IMR-90 (cell line): ENCODE results near the gene SYCP3. TPM values are rescaled to one million over a fixed set of nuclear protein-coding genes. Genes with fewer than 3 reads are reported as not detected.
"Not testable (repeated sequence)": the region's sequence is repeated elsewhere in the genome, so short reads cannot be mapped to it uniquely, and the experiment has no call there.

Experiments used
- ATAC-seq: fragments of 200-7000 bp; cut with Tn5 transposase; 2 replicates; pipeline ENCODE4 v1.9.1; 2020; ENCODE audit warnings: low read depth, mild to moderate bottlenecking, moderate library complexity
- BruUV-seq: library from RNA; stranded (reverse); fragments of 400-500 nt; replicated peaks from 2 replicates; lab custom pipeline; 2021; lab: Mats Ljungman, UMichigan
- CTCF ChIA-PET: fragments of 300-600 bp; formaldehyde crosslinking; extraction: SDS; loops from one replicate; lab custom pipeline; 2021; ENCODE audit warnings: antibody characterized with exemption; lab: Yijun Ruan, JAX
- POLR2A ChIA-PET: fragments of 300-600 bp; sonication (Branson Sonifier 250); formaldehyde crosslinking; loops from one replicate; lab custom pipeline; 2022; ENCODE audit warnings: antibody characterized with exemption; ENCODE audit not compliant: unreplicated experiment; lab: Charles Lee
- DNase-seq: peaks from one replicate; pipeline ENCODE4 v3.0.0; 2013
- H2AFZ ChIP-seq: replicated peaks from 2 replicates; pipeline ENCODE3; 2013; ENCODE audit warnings: low read length, mild to moderate bottlenecking; ENCODE audit not compliant: poor library complexity
- H2AK5ac ChIP-seq: 2 replicates; pipeline ENCODE4 v1.6.1; 2013; ENCODE audit warnings: low read depth, low read length, inconsistent platforms
- H2AK9ac ChIP-seq: replicated peaks from 2 replicates; pipeline ENCODE3; 2013; ENCODE audit warnings: mild to moderate bottlenecking, low read depth, low read length, moderate library complexity; ENCODE audit not compliant: poor library complexity
- H2BK120ac ChIP-seq: 2 replicates; pipeline ENCODE4 v1.6.1; 2013; ENCODE audit warnings: low read depth, low read length, inconsistent platforms
- H2BK15ac ChIP-seq: 3 replicates; pipeline ENCODE4 v1.6.1; 2013; ENCODE audit warnings: low read depth, low read length, inconsistent platforms
- H2BK20ac ChIP-seq: 2 replicates; pipeline ENCODE4 v1.6.1; 2013; ENCODE audit warnings: low read depth, mild to moderate bottlenecking, inconsistent platforms, low read length, moderate library complexity
- H2BK5ac ChIP-seq: 2 replicates; pipeline ENCODE4 v1.6.1; 2013; ENCODE audit warnings: mild to moderate bottlenecking, low read depth, low read length, inconsistent platforms; ENCODE audit not compliant: poor library complexity, severe bottlenecking
- H3K14ac ChIP-seq: replicated peaks from 2 replicates; pipeline ENCODE4 v1.6.1; 2013; ENCODE audit warnings: low read depth, low read length, inconsistent platforms
- H3K18ac ChIP-seq: 2 replicates; pipeline ENCODE4 v1.6.1; 2013; ENCODE audit warnings: low read depth, low read length, control low read depth
- H3K23ac ChIP-seq: 2 replicates; pipeline ENCODE4 v1.6.1; 2013; ENCODE audit warnings: low read depth, low read length, inconsistent platforms
- H3K27ac ChIP-seq: 2 replicates; pipeline ENCODE4 v1.5.1; 2013; ENCODE audit warnings: mild to moderate bottlenecking, control low read depth, low read length; ENCODE audit not compliant: insufficient read depth
- H3K27me3 ChIP-seq: 2 replicates; pipeline ENCODE4 v1.6.1; 2013; ENCODE audit warnings: low read length; ENCODE audit not compliant: control insufficient read depth, insufficient read depth
- H3K36me3 ChIP-seq: 2 replicates; pipeline ENCODE4 v1.6.1; 2013; ENCODE audit warnings: low read length, mixed read lengths; ENCODE audit not compliant: control insufficient read depth, insufficient read depth
- H3K4ac ChIP-seq: 2 replicates; pipeline ENCODE4 v1.6.1; 2013; ENCODE audit warnings: low read depth, low read length, inconsistent platforms
- H3K4me1 ChIP-seq: 2 replicates; pipeline ENCODE4 v1.6.1; 2013; ENCODE audit warnings: low read length, mixed read lengths; ENCODE audit not compliant: control insufficient read depth, insufficient read depth
- H3K4me2 ChIP-seq: 2 replicates; pipeline ENCODE4 v1.6.1; 2013; ENCODE audit warnings: low read depth, mild to moderate bottlenecking, control low read depth, low read length, moderate library complexity
- H3K4me3 ChIP-seq: 2 replicates; pipeline ENCODE4 v1.5.1; 2013; ENCODE audit warnings: low read depth, mild to moderate bottlenecking, control low read depth, low read length, moderate library complexity; ENCODE audit not compliant: insufficient read depth
- H3K56ac ChIP-seq: 2 replicates; pipeline ENCODE4 v1.6.1; 2013; ENCODE audit warnings: low read length, inconsistent platforms; ENCODE audit not compliant: insufficient read depth; ENCODE audit errors: extremely low read depth
- H3K79me1 ChIP-seq, 2 experiments: 2 replicates each; pipeline ENCODE4 v1.6.1; 2013; ENCODE audit warnings: low read length in 2 of 2, inconsistent platforms in 1 of 2, low read depth in 1 of 2
- H3K9ac ChIP-seq: 2 replicates; pipeline ENCODE4 v1.6.1; 2013; ENCODE audit warnings: low read depth, low read length, control low read depth
- H3K9me1 ChIP-seq: 2 replicates; pipeline ENCODE4 v1.6.1; 2013; ENCODE audit warnings: low read length, inconsistent platforms; ENCODE audit not compliant: insufficient read depth
- H3K9me3 ChIP-seq: 2 replicates; pipeline ENCODE4 v1.6.1; 2013; ENCODE audit warnings: low read length; ENCODE audit not compliant: control insufficient read depth, insufficient read depth
- H4K20me1 ChIP-seq: 2 replicates; pipeline ENCODE4 v1.6.1; 2013; ENCODE audit warnings: low read length, inconsistent platforms; ENCODE audit not compliant: insufficient read depth
- H4K5ac ChIP-seq: 2 replicates; pipeline ENCODE4 v1.6.1; 2013; ENCODE audit warnings: mild to moderate bottlenecking, low read depth, low read length, control low read depth
- H4K8ac ChIP-seq, 2 experiments: 2 replicates each; pipeline ENCODE4 v1.6.1; 2013; ENCODE audit warnings: low read depth in 2 of 2, low read length in 2 of 2, control low read depth in 1 of 2, inconsistent platforms in 1 of 2
- H4K91ac ChIP-seq: 2 replicates; pipeline ENCODE4 v1.6.1; 2013; ENCODE audit warnings: low read depth, low read length, inconsistent platforms; ENCODE audit not compliant: insufficient read depth
- CHD1 ChIP-seq: IDR thresholded peaks from 2 replicates; pipeline ENCODE4 v1.6.1; 2012; ENCODE audit warnings: low read depth, low read length, improper control_type of control experiment
- MAFK ChIP-seq: IDR thresholded peaks from 2 replicates; pipeline ENCODE4 v1.6.1; 2012; ENCODE audit warnings: low read depth, low read length, improper control_type of control experiment
- NFE2L2 ChIP-seq: fragments of 150-350 bp; IDR thresholded peaks from 2 replicates; pipeline ENCODE4 v1.6.1; 2016; ENCODE audit warnings: low read depth, mild to moderate bottlenecking, low read length
- USF2 ChIP-seq: fragments of 150-350 bp; IDR thresholded peaks from 2 replicates; pipeline ENCODE4 v1.6.1; 2017; ENCODE audit warnings: mild to moderate bottlenecking, antibody characterized with exemption, low read length, low read depth
- WGBS, 2 experiments: methylation state at CpG; one replicate each; pipeline versions ENCODE4 v1.1.5 to v1.1.7; 2013; ENCODE audit warnings: missing lambda C conversion rate in 2 of 2; ENCODE audit not compliant: insufficient read length in 1 of 2; ENCODE audit errors: extremely low coverage in 2 of 2; 5-methylcytosine and 5-hydroxymethylcytosine counted together
- dilution Hi-C: fragments of 300-500 bp; cut with HindIII; formaldehyde crosslinking; loops from one replicate; pipeline ENCODE4 v1.14.3; 2018; ENCODE audit warnings: low sequenced_read_pairs; ENCODE audit not compliant: unreplicated experiment
- in situ Hi-C: fragments of 300-500 bp; cut with MboI; formaldehyde crosslinking; loops from 3 replicates; pipeline ENCODE4 v1.14.3; 2019; ENCODE audit warnings: low sequenced_read_pairs, inconsistent platforms, mixed read lengths
- intact Hi-C: fragments of 100-400 bp; cut with micrococcal nuclease; formaldehyde crosslinking; loops from 2 replicates; pipeline ENCODE4 v1.10.0; 2022
- polyA plus RNA-seq, 3 experiments: library from polyadenylated mRNA; depleted of rRNA; stranded (reverse); fragments of >200 nt; gene quantifications; 2 replicates each; pipeline ENCODE4 v1.2.3, GENCODE V29; 2012; ENCODE audit warnings: low replicate concordance in 1 of 3
- total RNA-seq: library from RNA; depleted of rRNA; stranded (reverse); fragments of >200 nt; gene quantifications from 2 replicates; pipeline ENCODE4 v1.2.3, GENCODE V29; 2012

SYCP3 gene
- total and polyA plus RNA-seq, 2 of the 4 experiments (the other 2 are of a cell fraction), result 0.07 TPM; not detected in 1

GRCh38 chr12:101685092-101685491 is 54.2 kb downstream of the SYCP3 start:
- BruUV-seq, result no TSS peak
- no peaks in the 10 kb centered on the region for H3K9me1 ChIP-seq
- H3K23ac ChIP-seq, result no peak overlapping the region
- H2AFZ ChIP-seq, result no peak overlapping the region
- dilution Hi-C loops (no loop called here), intact Hi-C loops (no loop called here), in situ Hi-C loops (no loop called here)
- no peaks in the 10 kb centered on the region for H3K36me3 ChIP-seq
- no peak overlapping the region for H3K27ac ChIP-seq
- no peak overlapping the region for H2AK5ac ChIP-seq
- no peak overlapping the region for H2BK5ac ChIP-seq
- H4K91ac ChIP-seq, result no peak overlapping the region
- no peak overlapping the region for H4K8ac ChIP-seq
- H3K14ac ChIP-seq, result no peak overlapping the region
- peaks cover 1% of the 10 kb centered on the region; the same call in 1 of the 2 replicates for H3K27me3 ChIP-seq
- no peak overlapping the region for H2AK9ac ChIP-seq
- no peak overlapping the region for H2BK120ac ChIP-seq
- no peak overlapping the region for H3K4me2 ChIP-seq
- no peak overlapping the region for H3K18ac ChIP-seq
- WGBS, 2 experiments, result no CpG with 5 or more reads among the region's 1 CpG
- H2BK15ac ChIP-seq, result no peak overlapping the region
- no peaks in the 10 kb centered on the region for H3K79me1 ChIP-seq
- no peak for TF ChIP-seq USF2
- no peak for TF ChIP-seq CHD1
- TF ChIP-seq NFE2L2, result no peak
- TF ChIP-seq MAFK, result no peak
- no peaks in the 10 kb centered on the region for H3K9me3 ChIP-seq
- H3K56ac ChIP-seq, result no peak overlapping the region
- ChIA-PET CTCF (no interaction called here), POLR2A (no interaction called here)
- H3K4me1 ChIP-seq, result no peaks in the 10 kb centered on the region
- no peak overlapping the region for H3K4ac ChIP-seq
- no peaks in the 10 kb centered on the region for H4K20me1 ChIP-seq
- no peak overlapping the region for H4K5ac ChIP-seq
- H3K9ac ChIP-seq, result no peak overlapping the region
- H2BK20ac ChIP-seq, result no peak overlapping the region
- DNase-seq (no peak), ATAC-seq (no peak)
- no peak overlapping the region for H3K4me3 ChIP-seq

- H2AK9ac ChIP-seq, CTCF ChIA-PET, BruUV-seq, H3K4me1 ChIP-seq, H3K27me3 ChIP-seq, H3K56ac ChIP-seq, intact Hi-C loops, ATAC-seq, in situ Hi-C loops, H2BK20ac ChIP-seq, H3K4me2 ChIP-seq, H3K27ac ChIP-seq, H2BK15ac ChIP-seq, H3K9me1 ChIP-seq, H4K20me1 ChIP-seq, H4K5ac ChIP-seq, H4K8ac ChIP-seq, H3K4ac ChIP-seq, H3K36me3 ChIP-seq, H2AK5ac ChIP-seq, H3K9ac ChIP-seq, H3K23ac ChIP-seq, H2BK120ac ChIP-seq, H3K18ac ChIP-seq, dilution Hi-C loops, H4K91ac ChIP-seq, H3K4me3 ChIP-seq, DNase-seq, POLR2A ChIA-PET, H3K14ac ChIP-seq, H3K9me3 ChIP-seq, H3K79me1 ChIP-seq, H2BK5ac ChIP-seq, H2AFZ ChIP-seq: not testable (repeated sequence)
- WGBS, 2 experiments, result no CpG with 5 or more reads among the region's 6 CpGs
These were observed 57.6 kb downstream of the SYCP3 start for GRCh38 chr12:101681627-101682026.
